ENCODE data around the gene CHST6. TPM values are rescaled to one million over a fixed set of nuclear protein-coding genes. Genes with fewer than 3 reads are reported as not detected.

The CHST6 gene
- total RNA-seq, 1 donor = under 0.01 TPM

GRCh38 chr16:75534560-75535205 is 39.4 kb upstream of the CHST6 start:
- DNase-seq (ENCODE audit: low read depth) = no peak
- no peak overlapping the region for H3K4me3 ChIP-seq (ENCODE audit: low read depth, low read length)
- TF ChIP-seq, protein P1, sequence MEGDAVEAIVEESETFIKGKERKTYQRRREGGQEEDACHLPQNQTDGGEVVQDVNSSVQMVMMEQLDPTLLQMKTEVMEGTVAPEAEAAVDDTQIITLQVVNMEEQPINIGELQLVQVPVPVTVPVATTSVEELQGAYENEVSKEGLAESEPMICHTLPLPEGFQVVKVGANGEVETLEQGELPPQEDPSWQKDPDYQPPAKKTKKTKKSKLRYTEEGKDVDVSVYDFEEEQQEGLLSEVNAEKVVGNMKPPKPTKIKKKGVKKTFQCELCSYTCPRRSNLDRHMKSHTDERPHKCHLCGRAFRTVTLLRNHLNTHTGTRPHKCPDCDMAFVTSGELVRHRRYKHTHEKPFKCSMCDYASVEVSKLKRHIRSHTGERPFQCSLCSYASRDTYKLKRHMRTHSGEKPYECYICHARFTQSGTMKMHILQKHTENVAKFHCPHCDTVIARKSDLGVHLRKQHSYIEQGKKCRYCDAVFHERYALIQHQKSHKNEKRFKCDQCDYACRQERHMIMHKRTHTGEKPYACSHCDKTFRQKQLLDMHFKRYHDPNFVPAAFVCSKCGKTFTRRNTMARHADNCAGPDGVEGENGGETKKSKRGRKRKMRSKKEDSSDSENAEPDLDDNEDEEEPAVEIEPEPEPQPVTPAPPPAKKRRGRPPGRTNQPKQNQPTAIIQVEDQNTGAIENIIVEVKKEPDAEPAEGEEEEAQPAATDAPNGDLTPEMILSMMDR (IDR thresholded peaks at IDR 0.05; ENCODE audit: insufficient read depth, low read depth, low read length) = no peak

GRCh38 chr16:75532791-75533190 is 37.5 kb upstream of the CHST6 start:
- no peak for DNase-seq (ENCODE audit: low read depth)
- TF ChIP-seq, protein P1 (IDR thresholded peaks at IDR 0.05; ENCODE audit: insufficient read depth, low read depth, low read length) = no peak
- no peak overlapping the region for H3K4me3 ChIP-seq (ENCODE audit: low read depth, low read length)

DNA sequence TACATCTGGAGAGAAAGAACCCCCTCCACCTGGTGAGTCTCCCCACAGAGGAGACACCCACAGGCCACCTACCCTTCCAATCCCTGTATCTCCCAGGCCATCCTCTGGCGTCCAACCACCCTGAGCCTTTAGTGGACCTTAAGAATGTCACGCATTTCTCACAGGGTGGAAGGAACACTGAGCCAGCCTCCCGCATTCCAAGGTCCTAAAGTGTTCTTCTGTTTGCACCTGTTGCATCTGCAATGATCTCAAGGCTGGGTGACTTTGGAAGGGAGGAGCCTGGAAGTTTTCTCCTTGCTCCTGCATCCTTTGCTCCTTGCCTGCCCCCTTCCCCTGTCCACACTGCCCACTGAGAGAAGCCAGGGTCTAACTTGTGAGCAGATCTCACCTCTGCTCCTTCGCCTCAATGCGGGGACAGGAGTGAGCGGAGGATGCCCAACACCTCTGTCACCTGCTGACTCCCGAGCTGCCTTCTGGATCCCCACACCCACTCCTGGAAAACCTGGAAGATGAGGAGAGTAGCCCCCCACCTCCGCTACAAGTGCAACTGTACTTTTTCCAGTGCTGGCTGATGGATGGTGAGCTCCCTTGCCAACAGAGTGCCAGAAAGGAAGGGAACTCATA is 37.0 kb upstream of the CHST6 start:
- no peak overlapping the region for H3K4me3 ChIP-seq (ENCODE audit: low read depth, low read length)
- DNase-seq (ENCODE audit: low read depth) = no peak
- TF ChIP-seq, protein P1 (IDR thresholded peaks at IDR 0.05; ENCODE audit: insufficient read depth, low read depth, low read length) = no peak

DNA sequence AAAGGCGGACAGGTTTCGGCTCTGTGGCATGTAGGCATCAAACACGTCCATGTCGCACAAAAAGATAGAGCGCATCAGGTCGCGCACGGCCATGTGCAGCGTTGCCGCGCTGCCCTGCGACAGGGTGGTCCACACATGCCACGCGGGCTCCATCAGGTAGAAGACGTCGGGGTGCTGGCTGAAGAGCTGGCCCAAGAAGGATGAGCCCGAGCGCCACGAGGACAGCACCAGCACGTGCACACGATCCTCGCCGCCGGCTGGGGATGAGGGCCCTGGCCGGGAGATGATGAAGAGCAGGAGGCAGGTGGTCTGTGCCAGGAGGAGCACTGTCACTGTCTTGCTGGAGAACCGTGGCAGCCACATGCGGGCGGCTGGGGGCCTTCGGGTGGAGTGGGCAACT is 34.7 kb upstream of the CHST6 start:
- TF ChIP-seq, protein P1 (IDR thresholded peaks at IDR 0.05; ENCODE audit: insufficient read depth, low read depth, low read length) = no peak
- no peak overlapping the region for H3K4me3 ChIP-seq (ENCODE audit: low read depth, low read length)
- no peak for DNase-seq (ENCODE audit: low read depth)

- TF ChIP-seq, protein P1 (IDR thresholded peaks at IDR 0.05; ENCODE audit: insufficient read depth, low read depth, low read length) = no peak
- no peak overlapping the region for H3K4me3 ChIP-seq (ENCODE audit: low read depth, low read length)
- no peak for DNase-seq (ENCODE audit: low read depth)
These were observed 34.0 kb upstream of the CHST6 start for GRCh38 chr16:75529056-75529905.

DNA sequence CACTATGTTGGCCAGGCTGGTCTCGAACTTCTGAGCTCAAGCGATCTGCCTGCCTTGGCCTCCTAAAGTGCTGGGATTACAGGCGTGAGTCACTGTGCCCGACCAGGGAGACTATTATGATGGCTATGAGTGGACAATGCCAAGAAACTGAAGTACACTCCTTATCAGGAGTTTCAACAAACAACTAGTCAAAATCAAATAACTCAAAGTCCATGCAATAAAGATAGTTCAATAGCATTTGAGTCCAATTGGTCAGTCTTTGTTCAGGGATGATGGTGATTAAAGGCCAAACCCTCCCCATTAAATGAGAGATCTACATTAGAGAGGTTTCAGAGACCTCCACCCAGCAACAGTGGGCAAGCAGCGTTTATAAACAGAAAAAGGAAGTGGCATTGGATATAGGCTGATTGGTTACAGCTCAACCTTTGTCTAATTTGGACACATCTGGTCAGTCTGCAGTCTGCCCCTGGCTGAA is 32.6 kb upstream of the CHST6 start:
- no peak for DNase-seq (ENCODE audit: low read depth)
- H3K4me3 ChIP-seq (ENCODE audit: low read depth, low read length) = no peak overlapping the region
- TF ChIP-seq, protein P1 (IDR thresholded peaks at IDR 0.05; ENCODE audit: insufficient read depth, low read depth, low read length) = no peak
